ENCODE data around the gene TENM3.

Gene TENM3

GRCh38 chr4:182643801-182644682 is 400.8 kb downstream of the TENM3 start:
- no peak for DNase-seq

- no peak for DNase-seq
These were observed 401.5 kb downstream of the TENM3 start for GRCh38 chr4:182644683-182645050.

- no peak for DNase-seq
These were observed 402.3 kb downstream of the TENM3 start for GRCh38 chr4:182645511-182645910.

- DNase-seq, result no peak
These were observed 404.6 kb downstream of the TENM3 start for GRCh38 chr4:182647646-182648300.

GRCh38 chr4:182648766-182649165 is 405.6 kb downstream of the TENM3 start:
- no peak for DNase-seq

- no peak for DNase-seq
These were observed 406.7 kb downstream of the TENM3 start for GRCh38 chr4:182649698-182650477.

GRCh38 chr4:182653596-182653995 is 410.4 kb downstream of the TENM3 start:
- DNase-seq, result no peak

GRCh38 chr4:182655340-182655739 is 412.1 kb downstream of the TENM3 start:
- DNase-seq, result no peak

- DNase-seq, result no peak
These were observed 419.3 kb downstream of the TENM3 start for GRCh38 chr4:182662551-182662950.

GRCh38 chr4:182671231-182671630 is 428.0 kb downstream of the TENM3 start:
- DNase-seq, result no peak

- DNase-seq, result no peak
These were observed 428.5 kb downstream of the TENM3 start for GRCh38 chr4:182671749-182672148.

- no peak for DNase-seq
These were observed 435.4 kb downstream of the TENM3 start for GRCh38 chr4:182678590-182678989.

- DNase-seq, result no peak
These were observed 436.3 kb downstream of the TENM3 start for GRCh38 chr4:182679533-182679932.

GRCh38 chr4:182680234-182680653 is 437.0 kb downstream of the TENM3 start:
- DNase-seq, result no peak

GRCh38 chr4:182683661-182684060 is 440.5 kb downstream of the TENM3 start:
- DNase-seq, result no peak

GRCh38 chr4:182684796-182685195 is 441.6 kb downstream of the TENM3 start:
- no peak for DNase-seq

- DNase-seq, result no peak
These were observed 444.9 kb downstream of the TENM3 start for GRCh38 chr4:182688081-182688480.

GRCh38 chr4:182694551-182694950 is 451.3 kb downstream of the TENM3 start:
- no peak for DNase-seq

- DNase-seq, result no peak
These were observed 451.8 kb downstream of the TENM3 start for GRCh38 chr4:182695009-182695408.

- DNase-seq, result no peak
These were observed 452.6 kb downstream of the TENM3 start for GRCh38 chr4:182695842-182696241.

GRCh38 chr4:182697094-182697493 is 453.9 kb downstream of the TENM3 start:
- no peak for DNase-seq

- no peak for DNase-seq
These were observed 455.0 kb downstream of the TENM3 start for GRCh38 chr4:182698212-182698611.

- no peak for DNase-seq
These were observed 456.0 kb downstream of the TENM3 start for GRCh38 chr4:182699201-182699600.

GRCh38 chr4:182699795-182700194 is 456.6 kb downstream of the TENM3 start:
- no peak for DNase-seq
